C4-2B (cell line): Measurements from ENCODE around the gene SERPINF2.

Source experiments
- CTCF ChIP-seq: fragments of 450-650 bp; conservative IDR thresholded peaks from 2 replicates; pipeline ENCODE4 v1.5.1; 2017; ENCODE audit warnings: mild to moderate bottlenecking
- ZFX ChIP-seq: fragments of 450-650 bp; IDR thresholded peaks from 2 replicates; pipeline ENCODE4 v1.6.1; 2017

- no peak for TF ChIP-seq CTCF
- no peak for TF ChIP-seq ZFX
Observed at GRCh38 chr17:1714980-1715802, 27.5 kb upstream of the SERPINF2 start.
